Occipital lobe (tissue), 2 donors: ENCODE results near the gene GNE. TPM values are rescaled to one million over a fixed set of nuclear protein-coding genes. Genes with fewer than 3 reads are reported as not detected.
"Not testable (repeated sequence)": the region's sequence is repeated elsewhere in the genome, so short reads cannot be mapped to it uniquely, and the experiment has no call there.

Source experiments
- DNase-seq: peaks from one replicate; lab custom pipeline; 2025; lab: John Stamatoyannopoulos, UW
- total RNA-seq: library from RNA; depleted of rRNA; stranded (reverse); fragments of >200 nt; gene quantifications from one replicate; pipeline ENCODE4 v1.2.3, GENCODE V29; 2014

Gene GNE, protein sequence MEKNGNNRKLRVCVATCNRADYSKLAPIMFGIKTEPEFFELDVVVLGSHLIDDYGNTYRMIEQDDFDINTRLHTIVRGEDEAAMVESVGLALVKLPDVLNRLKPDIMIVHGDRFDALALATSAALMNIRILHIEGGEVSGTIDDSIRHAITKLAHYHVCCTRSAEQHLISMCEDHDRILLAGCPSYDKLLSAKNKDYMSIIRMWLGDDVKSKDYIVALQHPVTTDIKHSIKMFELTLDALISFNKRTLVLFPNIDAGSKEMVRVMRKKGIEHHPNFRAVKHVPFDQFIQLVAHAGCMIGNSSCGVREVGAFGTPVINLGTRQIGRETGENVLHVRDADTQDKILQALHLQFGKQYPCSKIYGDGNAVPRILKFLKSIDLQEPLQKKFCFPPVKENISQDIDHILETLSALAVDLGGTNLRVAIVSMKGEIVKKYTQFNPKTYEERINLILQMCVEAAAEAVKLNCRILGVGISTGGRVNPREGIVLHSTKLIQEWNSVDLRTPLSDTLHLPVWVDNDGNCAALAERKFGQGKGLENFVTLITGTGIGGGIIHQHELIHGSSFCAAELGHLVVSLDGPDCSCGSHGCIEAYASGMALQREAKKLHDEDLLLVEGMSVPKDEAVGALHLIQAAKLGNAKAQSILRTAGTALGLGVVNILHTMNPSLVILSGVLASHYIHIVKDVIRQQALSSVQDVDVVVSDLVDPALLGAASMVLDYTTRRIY
- 37.9 TPM for total RNA-seq

DNA sequence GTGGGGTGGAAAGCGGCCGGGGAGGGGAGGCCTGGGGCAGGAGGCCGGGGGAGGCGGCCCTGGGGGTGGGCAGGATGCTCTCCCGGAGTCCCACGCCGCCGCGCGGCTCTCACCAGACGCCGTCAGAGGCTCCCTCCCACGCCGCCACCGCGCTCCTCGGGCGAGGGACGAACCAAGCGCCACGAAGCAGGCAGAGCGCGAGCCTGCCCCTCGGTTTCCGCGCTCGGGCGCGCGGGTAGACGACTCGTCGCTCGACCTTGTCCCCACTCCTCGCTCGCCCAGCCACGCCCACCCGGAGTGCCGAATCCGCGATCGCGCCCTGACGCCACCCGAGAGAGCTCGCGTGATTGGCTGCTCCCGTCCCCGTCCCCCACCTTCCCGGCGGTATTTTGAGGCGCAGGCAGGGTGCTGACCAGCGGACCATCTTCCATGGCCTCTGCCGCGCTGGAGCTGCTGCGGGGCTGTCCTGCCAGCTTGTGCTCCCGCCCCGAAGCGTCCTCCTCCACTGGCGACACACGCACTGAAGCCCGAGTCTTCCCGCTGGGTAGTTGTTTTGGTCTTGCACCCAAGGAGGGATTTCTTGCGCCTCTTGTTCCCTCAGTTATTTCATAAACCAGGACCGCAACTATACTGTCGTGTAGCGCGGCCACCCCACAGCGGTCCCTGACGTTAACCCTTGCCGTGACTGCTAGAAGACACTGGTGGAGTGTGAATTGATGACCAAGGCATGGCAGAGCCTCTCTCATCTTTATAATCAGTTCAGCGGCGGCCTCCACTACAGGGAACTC lies at the start of gene GNE:
Gene GNE, minus strand, starts transcription at position 241 of the 788 bp plus-strand sequence. CDS start 9,093 bp downstream, outside the sequence.
- peak; percentile 98 for DNase-seq

DNA sequence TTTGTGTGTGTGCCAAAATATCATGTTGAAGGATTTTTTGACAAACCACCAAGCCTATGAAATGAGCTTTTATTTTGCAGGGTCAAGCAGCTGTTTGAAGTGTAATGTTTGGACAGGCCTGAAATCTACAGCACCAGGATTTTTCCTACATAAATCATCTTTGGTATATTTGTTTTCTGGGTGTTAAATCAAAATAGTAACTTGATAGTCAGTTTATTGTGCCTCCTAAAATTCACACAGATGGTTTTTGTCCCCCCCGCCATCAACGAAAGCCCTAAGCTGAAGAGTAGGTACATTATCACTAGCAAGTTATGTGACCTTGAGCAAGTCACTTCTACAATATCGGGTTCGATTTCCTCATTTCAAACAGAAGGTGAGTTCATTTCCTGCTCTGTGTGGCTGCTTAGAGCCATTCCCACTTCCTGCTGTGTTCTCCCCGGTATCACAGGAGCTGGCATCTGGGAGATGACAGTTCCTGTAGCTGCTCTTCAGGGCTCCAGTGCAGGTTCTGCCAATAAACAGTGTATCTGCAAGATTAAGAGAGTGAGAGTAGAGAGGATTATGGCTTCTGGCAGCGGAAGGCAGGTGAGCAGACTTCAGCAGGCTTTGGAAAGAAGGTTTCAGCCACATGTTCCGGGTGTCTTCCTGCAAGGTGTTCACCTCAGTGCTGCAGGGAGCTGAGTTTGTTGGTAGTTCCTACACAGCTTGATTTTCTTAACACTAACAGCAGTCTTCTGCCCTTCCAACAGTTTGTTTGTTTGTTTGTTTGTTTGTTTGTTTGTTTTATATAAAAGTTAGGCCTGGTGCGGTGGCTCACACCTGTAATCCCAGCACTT lies 48.4 kb upstream of the GNE start:
- DNase-seq: no peak

DNA sequence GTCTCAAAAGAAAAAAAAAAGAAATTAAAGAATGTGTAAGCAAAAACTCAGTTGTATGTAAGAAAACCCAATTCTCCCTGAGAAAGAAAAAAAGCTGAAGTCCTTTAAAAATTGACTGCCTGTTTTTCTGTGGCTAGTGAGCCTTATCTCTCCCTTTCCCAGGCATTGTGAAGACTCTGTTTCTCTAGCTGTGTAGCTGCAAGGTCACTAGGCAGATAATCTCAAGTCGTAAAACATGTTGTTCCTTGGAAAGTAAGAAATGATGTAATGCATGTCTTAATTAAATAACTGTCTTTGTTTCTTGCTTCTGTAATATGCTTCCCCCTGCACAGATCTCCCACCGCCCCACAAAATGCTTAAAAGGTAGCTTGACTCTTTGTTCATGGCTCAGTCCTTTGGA lies 46.1 kb upstream of the GNE start:
- DNase-seq: not testable (repeated sequence)

DNA sequence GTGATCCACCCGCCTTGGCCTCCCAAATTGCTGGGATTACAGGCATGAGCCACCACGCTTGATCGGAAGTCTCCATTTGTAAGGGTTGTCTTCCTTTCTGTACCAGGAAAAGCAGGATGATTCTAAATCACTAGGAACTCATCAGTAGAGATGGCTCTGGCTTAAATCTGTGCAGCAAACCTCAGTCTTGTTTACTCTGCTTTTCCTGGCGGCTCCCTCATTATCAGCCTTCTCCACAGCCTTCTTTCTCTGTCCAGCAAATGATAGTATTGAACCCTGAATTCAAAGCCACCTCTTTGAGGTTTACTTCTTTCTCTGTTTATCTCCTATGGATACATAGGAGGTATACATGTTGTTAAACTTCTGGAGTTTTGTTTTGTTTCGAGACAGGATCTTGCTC lies 43.0 kb upstream of the GNE start:
- DNase-seq: no peak

DNA sequence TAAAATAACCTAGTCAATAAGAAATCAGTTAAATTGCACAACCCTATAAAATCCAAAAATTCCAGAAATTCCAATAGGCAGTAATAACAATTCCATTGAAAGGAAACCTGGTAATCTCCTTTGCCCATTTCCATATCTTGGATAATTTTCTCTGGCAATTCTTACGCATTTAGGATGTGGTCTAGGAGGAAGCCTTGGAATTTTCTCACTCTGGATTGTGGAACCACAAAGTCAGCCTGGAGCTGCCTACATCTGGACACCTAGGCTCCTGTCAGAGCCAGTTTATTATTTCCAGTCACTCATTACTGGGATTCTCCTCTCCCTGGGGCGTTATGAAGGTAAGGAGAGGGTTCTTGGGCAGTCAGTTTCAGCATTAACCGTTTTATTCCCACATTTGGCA lies 40.3 kb upstream of the GNE start:
- DNase-seq: no peak

DNA sequence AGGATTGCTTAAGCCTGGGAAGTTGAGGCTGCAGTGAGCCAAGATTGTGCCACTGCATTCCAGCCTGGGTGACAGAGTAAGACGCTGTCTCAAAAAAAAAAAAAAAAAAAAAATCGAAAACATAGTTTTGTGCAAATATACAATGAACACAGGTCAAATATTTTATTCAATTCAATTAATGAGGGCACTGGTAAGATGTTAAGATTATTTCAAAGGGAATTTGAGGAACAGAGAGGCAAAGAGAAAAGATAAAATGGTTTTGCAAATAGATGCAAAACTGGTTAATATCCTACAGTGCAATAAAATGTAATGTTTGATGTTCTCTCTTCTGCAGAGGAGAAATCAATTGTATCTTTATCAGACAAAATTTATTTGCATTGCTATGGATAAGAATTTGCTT lies 39.5 kb upstream of the GNE start:
- no peak for DNase-seq

DNA sequence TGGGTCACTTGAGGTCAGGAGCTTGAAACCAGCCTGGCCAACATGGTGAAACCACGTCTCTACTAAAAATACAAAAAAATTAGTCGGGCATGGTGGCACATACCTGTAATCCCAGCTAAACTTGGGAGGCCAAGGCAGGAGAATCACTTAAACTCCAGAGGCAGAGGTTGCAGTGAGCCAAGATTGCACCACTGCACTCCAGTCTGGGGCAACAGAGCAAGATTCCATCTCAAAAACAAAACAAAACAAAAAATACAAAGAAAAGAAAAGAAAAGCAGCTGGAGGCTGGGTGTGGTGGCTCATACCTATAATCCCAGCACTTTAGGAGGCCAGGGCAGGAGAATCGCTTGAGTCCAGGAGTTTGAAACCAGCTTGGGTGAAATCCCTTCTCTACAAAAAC lies 36.7 kb upstream of the GNE start:
- not testable (repeated sequence) for DNase-seq

DNA sequence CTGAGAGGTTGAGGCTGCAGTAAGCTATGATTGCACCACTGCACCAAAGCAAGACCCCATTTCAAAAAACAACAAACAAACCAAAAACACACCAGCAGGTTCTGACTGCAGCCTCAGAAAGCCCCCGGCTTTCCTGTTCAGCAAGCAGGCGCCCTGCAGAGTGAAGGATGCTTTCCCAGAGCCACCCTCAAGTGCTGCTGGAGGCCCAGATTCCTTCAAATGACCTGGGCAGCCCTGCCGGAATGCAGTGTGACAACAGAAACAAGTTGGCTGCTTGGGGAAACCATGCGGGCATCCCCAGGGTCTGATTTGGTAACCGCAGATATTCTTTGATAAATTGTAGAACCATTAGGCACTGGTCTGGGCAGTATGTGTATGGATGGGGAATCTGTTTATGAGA lies 35.7 kb upstream of the GNE start:
- DNase-seq: no peak

DNA sequence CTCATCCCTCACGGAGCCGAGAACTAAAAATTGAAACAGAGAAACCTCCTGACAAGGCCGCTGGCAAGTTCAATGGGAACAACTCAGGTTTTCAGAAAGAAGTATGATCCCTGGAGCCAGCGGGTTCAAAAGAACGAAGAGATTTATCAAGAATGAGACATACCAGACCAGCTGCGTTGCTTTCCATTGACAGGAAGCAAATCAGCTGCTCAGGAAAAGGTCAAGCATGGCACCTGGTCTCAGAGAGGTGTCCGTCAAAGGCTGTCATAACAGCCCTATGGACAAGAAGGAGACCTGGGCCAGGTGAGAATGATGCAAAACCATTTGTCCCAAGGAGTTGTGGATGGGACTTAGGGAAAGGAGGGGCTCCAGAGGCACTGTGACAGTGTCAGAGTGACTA lies 34.9 kb upstream of the GNE start:
- DNase-seq: no peak

DNA sequence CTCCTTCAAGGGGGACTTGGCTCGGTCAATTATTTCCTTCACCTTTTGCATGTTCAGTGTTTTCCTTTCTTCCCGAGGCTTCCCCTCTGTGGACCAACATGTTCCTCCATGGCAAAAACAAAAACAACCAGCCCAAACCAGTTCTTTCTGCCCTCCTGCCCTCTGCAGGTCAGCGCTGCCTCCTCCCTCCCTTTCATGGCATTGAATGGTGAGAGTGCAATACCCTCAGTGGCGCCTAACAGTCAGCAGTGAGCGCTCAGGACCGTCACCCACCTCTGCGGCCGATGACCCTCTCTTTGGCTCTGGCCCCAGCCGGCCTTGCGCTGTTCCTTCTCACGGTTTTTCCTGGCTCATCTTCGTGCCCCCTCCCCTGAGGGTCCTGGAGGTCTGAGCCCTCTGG lies 34.4 kb upstream of the GNE start:
- DNase-seq: no peak

DNA sequence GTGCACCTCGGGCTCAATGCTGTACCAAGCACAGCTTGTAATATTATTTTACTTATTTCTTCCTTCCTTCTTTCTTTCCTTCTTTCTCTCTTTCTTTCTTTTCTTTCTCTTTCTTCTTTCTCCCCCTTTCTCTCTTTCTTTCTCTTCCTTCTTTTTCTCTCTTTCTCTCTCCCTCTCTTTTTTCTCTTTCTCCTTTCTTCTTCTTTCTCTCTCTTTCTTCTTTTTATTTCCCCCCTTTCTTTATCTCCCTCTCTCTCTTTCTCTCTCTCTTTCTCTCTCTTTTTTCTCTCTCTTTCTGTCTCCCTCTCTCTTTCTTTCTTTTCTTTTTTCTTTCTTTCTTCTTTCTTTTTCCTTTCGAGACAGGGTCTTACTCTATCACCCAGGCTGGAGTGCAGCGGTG lies 32.7 kb upstream of the GNE start:
- no peak for DNase-seq

DNA sequence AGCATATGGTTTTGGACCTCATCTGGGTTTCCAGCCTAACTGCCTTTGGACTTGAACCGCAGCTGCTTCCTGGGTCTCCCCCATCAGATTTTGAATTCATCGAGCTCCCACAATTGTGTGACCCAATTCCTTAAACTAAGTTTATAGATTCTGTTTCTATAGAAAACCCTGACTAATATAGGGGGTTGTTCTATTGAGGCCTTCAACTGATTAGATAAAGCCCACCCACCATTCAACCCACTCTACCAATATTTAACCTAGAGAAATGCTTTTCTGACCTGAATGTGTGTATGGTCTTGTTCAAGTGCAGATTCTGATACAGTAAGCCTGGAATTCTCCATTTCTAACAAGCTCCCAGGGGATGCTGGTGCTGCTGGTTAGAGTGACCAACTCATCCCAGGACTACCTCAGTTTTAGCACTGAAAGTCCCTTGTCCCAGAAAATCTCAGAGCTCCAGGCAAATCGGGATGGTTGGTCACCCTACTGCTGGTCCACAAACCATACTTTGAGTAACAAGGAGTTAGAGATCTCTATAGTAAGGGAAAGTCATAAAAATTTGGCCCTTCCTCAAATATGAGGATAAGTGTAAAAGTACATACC lies 31.7 kb upstream of the GNE start:
- DNase-seq: no peak

DNA sequence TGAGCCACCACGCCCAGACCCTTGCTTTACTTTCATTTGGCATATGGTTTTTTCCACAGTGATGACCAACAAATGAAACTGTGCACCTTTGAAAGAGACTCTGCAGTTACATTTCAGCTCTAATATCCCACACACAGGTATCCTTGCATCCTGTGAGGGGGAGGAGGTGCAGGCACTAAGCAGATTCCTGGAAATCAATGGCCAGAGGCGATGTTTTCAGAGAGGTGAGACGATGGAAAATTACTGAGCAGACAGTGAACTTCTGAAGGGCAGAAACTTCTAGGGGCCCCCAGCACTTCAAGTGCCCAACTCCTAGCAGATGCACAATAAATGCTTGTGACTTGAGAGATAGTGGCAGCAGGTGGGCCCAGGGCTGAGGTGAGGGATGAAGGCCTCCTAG lies 29.8 kb upstream of the GNE start:
- DNase-seq: no peak

DNA sequence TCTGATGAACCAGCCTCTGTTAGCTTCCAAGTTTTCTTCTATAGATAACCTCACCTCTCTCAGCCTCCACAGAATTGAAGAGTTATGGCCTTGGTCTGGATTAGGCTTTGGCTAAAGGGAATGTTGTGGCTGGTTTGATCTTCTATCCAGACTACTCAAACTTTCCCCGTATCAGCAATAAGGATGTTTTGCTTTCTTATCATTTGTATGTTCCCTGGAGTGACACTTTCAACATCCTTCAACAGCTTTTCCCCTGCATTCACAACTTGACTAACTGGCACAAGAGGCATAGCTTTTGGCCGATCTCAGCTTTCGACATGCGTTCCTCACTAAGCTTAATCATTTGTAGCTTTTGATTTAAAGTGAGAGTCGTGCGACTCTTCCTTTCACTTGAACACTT lies 28.1 kb upstream of the GNE start:
- DNase-seq: no peak

DNA sequence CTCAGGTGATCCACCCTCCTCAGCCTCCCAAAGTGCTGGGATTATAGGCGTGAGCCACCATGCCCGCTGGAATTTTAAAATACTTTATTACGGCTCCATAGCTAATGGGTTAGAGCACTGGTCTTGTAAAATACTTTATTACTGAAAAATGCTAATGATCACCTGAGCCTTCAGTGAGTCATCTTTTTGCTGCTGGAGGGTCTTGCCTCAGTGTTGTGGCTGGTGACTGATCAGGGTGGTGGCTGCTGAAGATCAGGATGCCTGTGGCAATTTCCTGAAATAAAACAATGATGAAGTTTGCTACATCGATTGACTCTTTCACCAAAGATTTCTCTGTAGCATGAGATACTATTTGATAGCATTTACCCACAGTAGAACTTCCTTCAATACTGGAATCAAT lies 26.0 kb upstream of the GNE start:
- DNase-seq: no peak

DNA sequence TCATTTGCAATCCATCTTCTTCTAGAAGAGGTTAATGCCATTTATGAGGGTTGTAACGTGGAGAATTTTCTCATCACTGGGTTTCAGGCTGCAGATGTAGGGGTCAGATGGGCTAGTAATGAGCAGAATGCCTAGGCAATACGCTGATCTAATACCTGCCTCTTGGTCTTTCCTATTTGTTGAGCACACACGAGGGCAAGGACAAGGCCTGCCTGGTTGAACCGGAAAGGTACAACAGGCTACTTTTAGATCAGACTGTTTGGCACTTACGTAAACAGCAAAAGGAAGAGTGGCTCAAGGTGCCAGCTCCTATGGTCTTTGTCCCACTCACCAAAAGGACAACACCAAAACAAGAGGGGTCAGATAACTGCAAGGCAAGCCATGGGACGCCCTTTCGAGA lies 24.0 kb upstream of the GNE start:
- no peak for DNase-seq

DNA sequence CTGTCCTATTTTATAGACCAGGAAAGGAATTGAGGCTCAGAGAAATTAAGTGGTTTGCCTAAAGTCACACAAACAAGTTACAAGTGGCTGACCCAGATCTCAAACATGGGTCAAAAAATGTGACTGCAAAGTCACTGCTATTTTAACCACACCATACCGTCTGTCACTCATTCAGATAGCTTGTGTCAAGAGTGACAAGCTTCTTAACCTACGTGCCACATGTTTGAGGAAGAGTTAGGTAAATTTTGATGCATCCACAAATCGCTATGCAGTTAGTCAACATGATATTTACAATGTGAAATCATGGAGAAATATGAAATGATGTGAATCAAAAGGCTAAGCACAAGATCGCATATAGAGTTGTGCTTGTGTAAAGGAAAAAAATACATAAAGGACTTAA lies 22.7 kb upstream of the GNE start:
- DNase-seq: no peak

DNA sequence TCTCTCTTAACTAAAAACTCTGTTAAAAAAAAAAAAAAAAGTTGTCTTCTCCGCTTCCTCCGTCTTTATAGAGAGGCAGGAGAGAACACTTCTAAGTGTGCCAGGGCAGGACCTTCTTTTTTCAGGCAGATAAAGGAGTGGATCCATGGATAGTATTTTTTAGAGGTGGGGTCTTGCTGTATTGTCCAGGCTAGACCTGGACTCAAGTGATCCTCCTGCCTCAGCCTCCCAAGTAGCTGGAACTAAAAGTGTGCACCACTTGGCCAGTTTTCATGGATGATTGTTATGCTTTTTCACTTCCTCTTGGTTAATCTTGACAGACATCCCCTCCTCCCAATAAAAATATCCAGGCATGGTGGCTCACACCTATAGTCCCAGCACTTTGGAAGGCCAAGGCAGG lies 20.0 kb upstream of the GNE start:
- no peak for DNase-seq

DNA sequence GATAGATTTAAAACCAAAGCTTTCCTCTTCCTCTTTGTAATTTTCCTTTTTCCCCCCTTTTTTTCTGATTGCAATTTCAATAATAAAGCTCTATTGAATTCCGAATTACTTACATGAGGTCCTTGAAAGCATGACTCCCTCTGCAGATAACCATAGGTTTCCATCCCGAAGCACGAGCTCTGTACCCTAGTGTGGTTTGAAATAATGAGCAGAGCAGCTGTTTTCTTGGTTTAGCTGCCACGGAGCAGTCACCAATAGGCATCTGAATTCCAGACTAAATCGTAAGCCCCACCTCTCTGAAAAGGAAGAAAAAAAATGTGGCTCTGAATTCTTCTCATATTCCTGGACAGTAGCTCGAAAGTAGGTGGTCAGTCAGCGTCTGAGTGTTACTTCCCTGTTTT lies 18.5 kb upstream of the GNE start:
- no peak for DNase-seq

DNA sequence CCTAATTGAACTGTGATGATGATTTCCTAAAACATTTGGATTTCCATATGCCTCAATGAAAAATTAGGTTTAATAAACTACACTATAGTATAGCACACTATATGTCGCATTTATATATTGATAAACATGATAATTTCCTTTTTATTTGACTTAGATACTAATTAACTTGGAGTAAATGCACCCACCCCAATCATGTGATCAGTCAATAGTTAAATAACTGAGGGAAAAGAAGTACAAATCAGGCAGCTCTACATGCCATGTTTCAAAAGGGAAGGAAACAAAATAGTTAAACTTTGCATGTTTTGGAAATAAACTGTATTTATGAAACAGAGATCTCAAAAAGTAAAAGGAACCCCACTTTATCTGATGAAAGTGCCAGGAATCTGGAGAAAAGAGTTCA lies 18.0 kb upstream of the GNE start:
- no peak for DNase-seq

DNA sequence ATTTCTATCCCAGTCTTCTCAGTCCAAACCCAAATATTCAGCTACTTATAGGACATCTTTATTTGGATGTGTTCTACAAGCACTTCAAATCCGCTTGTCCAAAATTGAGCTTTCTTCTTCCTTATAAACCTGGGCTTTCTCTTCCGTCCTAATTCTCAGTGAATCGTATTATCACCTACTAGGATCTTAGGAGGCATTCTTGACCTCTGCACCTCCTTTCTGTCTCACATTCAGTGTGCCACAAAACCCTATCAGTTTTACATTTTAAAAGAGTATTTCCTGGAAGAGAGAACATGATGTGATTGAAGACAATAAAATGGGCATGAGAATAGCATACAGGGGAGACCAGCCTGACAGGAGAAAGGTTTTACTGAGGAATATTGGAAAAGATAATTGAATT lies 16.8 kb upstream of the GNE start:
- no peak for DNase-seq
